ENCODE data around the gene PRKG1.

GRCh38 chr10:52312942-52313255 lies 1238.6 kb downstream of the PRKG1 start:
- TF ChIP-seq, protein P1, sequence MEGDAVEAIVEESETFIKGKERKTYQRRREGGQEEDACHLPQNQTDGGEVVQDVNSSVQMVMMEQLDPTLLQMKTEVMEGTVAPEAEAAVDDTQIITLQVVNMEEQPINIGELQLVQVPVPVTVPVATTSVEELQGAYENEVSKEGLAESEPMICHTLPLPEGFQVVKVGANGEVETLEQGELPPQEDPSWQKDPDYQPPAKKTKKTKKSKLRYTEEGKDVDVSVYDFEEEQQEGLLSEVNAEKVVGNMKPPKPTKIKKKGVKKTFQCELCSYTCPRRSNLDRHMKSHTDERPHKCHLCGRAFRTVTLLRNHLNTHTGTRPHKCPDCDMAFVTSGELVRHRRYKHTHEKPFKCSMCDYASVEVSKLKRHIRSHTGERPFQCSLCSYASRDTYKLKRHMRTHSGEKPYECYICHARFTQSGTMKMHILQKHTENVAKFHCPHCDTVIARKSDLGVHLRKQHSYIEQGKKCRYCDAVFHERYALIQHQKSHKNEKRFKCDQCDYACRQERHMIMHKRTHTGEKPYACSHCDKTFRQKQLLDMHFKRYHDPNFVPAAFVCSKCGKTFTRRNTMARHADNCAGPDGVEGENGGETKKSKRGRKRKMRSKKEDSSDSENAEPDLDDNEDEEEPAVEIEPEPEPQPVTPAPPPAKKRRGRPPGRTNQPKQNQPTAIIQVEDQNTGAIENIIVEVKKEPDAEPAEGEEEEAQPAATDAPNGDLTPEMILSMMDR (IDR thresholded peaks at IDR 0.05), result no peak
- no peak for TF ChIP-seq POLR2A (IDR thresholded peaks at IDR 0.05)
